Right renal pelvis (tissue), 4 donors: ENCODE measurements around the gene ST3GAL3. TPM values are rescaled to one million over a fixed set of nuclear protein-coding genes. Genes with fewer than 3 reads are reported as not detected.

Experiments used
- DNase-seq, 4 donors: peaks; one replicate each; pipeline ENCODE4 v3.0.0-alpha.2; 2013; ENCODE audit warnings: low read depth in 4 of 4, low spot score in 3 of 4, missing footprints in 1 of 4
- polyA plus RNA-seq, 4 donors: library from polyadenylated mRNA; unstranded; fragments of 120-200 nt; gene quantifications; one replicate each; pipeline ENCODE4 v1.2.1, GENCODE V29; 2013; ENCODE audit not compliant: insufficient read length in 4 of 4

Gene ST3GAL3
- polyA plus RNA-seq, 4 donors, result 21.2 to 26.6 (median 21.6) TPM

DNA sequence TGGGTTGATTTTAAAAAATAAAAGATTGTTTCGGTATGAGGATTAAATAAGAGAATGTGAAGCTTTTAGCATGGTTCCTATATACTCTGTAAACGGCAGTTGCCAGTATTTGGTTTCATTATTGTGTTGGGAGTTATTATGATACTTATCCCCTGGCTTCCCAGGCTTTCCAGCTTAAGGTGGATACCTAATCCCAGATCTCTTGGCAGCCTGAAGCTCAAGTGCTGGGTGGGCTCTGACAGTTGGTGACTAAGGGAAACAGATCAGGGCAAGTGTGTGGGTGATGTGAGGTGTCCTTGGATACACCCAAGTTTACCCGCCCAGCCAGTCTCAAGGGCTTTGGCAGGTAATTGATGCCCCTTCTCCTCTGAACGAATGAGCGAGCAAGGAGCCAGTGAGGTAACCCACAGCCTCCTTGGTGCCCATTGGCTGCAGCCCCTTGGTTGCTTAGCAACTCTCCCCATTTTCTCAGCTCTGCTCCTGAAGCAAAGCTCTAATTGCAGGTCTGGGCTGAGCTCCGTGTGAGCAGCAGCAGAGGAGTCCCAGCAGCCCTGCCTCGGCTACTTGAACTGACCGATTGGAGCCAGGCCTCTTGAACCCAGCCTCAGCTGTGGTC is 245.5 kb downstream of the ST3GAL3 start:
- DNase-seq, result no peak

DNA sequence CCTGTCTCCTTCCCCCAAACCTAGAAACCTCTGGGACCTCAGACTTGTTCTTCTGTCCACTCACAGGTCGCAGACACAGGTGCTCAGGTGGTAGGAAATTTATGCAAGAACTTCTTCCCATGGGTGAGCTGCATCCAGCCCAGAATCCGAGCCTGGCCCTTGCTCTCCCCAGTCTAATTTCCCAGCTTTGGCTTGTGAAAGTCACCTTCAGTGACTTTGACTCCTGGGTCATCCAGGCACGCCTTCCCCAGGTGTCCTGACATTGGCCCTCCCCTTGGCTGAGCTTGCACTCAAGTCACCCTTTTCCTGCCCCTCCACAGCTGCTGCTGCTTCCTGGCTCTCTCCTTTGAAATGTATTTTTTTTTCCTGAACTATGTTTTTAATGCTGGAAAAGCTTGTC is 246.0 kb downstream of the ST3GAL3 start:
- no peak for DNase-seq

DNA sequence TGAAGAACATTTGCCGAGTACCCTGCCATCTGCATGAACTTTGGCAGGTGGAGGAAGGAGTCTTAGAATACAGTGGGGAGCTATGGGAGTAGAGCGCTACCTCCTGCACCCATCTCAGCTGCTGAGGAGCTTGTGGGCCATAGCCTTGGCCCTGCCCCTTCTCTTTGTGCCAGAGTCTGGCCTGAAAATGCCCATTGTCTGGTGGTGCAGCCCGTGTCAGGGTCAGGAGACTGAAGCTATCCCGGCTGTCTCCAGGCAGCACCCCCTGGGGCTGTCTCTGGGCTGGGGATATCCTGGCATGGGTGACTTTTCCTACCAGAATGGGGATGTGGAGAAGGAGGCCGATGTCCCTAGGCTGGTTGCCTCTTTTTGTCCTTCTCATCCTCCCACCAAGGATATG is 246.7 kb downstream of the ST3GAL3 start:
- no peak for DNase-seq

DNA sequence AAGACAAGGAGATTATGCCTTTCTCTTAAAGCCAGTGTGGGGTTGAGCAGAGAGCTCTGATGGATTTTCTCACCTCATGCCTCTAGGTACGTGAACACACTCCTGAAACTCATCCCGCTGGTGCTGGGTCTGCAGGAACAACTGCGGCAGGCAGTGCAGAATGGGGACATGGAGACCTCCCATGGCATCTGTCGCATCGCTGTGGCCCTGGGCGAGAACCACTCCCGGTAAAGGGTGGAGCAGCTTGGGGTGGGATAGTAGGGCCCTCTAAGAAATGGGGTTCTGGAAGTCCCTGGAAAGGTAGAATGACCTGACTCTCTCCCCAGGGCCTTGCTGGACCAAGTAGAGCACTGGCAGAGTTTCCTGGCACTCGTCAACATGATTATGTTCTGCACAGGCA is 248.9 kb downstream of the ST3GAL3 start:
- no peak for DNase-seq

DNA sequence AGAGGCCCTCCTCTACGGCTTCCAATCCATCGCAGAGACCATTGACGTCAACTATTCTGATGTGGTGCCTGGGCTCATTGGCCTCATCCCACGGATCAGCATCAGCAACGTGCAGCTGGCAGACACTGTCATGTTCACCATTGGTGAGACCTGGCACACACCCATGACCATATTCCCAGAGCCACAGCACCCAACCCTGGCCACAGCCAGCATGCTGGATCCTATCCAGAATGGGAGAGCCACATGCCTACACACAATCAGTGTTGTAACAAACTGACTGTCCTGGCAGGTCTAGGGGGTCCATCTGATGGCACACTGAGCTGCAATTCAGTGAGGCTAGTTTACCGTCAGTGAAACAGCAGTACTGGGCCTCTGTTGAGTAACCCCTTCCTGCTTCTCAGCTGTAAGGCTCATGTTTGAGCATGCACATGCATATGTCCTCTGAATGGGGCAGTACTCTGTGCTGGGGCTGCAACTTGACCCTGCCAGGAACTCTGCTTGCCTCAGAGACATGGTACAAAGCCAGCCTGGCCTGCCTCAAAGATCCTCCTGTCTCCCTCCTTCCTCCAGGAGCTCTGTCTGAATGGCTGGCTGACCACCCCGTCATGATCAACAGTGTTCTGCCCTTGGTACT is 250.2 kb downstream of the ST3GAL3 start:
- DNase-seq, result no peak

DNA sequence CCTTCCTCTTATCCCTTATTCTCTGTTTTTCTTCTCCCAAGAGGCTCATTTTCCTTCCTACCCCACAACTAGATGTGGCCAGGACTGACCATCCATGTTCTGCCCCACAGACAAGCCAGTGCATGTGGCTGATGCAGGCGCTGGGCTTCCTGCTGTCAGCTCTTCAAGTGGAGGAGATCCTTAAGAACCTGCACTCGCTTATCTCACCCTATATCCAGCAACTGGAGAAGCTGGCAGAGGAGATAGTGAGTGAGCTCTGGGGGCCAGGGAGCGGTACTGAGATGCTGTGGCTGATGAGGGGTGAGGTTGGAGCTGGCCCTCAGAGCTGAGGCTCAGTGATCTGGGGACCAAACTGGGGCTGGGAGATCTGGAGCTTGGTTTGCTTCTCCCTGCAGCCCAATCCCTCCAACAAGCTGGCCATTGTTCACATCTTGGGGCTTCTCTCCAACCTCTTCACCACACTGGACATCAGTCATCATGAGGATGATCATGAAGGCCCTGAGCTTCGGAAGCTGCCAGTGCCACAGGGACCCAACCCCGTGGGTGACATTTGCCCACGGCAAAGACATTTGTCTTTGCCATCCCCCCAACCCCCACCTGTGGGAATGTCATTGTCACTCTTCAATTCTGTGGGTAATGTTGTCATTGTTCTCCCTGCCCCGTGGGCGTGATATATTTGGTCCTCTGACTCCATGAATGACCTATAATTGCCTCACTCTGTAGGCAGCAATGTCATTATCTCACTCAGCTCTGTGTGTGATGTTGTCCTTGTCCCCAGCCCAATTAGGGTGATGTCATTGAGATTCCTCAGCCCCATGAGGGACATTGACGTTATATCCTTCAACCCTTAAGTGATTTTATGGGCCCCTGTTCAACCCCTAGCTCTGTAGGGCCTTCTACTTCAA is 251.3 kb downstream of the ST3GAL3 start:
- no peak for DNase-seq

DNA sequence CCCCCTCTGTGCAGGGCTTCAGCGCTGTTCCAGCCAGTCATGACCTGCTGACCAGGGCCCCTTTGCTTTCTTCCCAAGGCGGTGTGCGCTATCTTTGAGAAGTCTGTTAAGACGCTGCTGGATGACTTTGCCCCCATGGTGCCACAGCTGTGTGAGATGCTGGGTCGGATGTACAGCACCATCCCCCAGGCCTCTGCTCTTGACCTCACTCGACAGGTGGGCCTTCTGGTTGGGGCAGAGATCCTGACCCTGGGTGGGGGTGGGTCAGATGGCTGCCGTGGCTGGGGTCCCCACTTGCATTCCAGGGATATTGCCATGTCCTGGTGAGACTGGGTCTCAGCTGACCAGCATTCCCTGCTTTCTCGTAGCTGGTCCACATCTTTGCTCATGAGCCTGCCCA is 253.5 kb downstream of the ST3GAL3 start:
- no peak for DNase-seq

DNA sequence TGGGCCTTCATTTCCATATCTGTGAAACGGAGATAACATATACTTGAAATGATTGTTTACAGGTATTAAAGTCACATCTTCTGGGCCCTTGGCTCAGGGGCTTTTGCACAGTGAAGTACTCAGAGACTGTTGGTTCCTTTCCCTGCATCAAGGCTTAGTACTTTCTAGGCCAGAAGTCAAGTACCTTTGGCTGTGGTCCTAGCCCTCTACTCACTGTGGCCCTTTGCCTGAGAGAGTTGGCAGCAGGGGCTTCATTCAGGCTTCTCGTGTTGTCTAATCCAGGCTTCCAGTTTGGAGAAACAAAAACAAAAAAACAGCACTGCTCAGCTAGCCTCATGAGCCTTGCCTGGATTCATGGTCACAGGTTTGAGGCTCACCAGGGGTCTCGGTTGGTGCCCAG is 254.4 kb downstream of the ST3GAL3 start:
- no peak for DNase-seq

DNA sequence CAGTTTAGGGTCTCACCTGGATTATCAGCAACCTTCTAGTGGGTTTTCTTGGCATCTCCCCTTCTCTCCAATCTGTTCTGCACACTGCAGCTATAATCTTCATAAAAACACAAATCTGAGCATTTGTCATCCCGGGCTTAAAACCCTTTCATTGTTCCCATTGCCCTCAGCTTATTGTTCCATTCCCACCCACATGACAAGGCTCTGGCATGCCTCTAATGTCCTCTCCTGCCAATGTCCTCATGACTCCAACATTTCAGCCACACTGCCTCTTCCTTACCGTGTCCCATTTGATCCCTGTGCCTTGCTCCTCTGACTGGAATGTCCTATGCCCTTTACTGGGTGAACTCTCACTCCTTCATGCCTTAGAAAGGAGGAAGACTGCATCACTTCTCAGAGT is 255.0 kb downstream of the ST3GAL3 start:
- no peak for DNase-seq

DNA sequence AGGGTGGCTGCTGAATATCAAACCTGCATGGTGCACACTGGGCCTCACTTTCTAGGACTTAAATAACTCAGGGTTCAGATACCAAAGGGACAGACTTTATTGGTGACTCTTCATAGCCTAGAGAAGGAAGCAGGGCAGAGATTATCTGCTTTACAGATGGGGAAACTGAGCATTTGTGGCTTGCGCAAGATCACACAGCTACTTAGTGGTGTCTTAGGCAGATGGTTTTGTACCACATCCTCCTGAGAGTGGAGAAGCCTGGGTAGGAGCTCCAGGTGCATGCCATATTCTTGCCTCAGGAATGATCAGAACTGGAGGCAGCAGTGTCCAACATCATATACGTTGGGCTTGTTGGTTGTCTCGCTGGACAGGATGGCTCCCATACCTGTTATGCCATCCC is 255.7 kb downstream of the ST3GAL3 start:
- no peak for DNase-seq

DNA sequence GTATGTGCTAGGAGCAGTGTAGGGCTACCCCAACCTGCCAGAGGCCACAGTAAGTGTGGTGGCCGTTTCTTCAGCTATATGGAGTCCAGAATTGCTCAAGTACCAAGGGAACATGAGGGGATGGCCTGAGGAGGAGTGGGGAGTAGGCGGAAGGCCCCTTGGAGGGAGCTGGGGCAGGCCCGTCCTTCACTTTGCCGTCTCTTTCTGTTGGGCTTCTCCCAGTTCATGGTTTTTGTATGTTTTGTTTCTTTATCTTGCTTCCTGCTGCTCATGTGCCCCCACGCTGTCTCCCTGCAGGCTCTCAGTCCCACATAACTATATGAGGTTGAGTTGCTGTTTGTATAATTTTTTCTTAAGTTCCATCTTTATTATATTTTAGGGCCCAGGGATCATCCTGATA is 256.6 kb downstream of the ST3GAL3 start:
- no peak for DNase-seq

DNA sequence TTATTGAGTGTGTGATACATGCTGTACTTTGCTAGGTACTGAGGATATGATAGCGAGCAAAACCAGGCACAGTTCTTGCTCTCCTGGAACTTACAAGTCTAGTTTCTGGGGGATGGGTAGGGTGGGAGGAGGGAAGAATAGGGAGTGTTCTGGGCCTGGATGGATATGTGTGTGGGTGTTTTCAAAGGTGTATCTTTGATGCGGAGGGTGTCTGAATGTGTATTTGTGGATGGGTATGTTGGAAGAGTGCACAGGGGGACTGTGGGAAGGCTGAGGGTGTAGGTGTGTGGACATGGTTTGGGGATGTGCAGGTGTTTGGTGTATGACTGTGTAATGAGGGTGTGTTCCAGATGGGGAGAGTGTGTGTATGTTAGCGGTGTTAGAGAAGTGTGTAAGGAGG is 258.0 kb downstream of the ST3GAL3 start:
- no peak for DNase-seq

DNA sequence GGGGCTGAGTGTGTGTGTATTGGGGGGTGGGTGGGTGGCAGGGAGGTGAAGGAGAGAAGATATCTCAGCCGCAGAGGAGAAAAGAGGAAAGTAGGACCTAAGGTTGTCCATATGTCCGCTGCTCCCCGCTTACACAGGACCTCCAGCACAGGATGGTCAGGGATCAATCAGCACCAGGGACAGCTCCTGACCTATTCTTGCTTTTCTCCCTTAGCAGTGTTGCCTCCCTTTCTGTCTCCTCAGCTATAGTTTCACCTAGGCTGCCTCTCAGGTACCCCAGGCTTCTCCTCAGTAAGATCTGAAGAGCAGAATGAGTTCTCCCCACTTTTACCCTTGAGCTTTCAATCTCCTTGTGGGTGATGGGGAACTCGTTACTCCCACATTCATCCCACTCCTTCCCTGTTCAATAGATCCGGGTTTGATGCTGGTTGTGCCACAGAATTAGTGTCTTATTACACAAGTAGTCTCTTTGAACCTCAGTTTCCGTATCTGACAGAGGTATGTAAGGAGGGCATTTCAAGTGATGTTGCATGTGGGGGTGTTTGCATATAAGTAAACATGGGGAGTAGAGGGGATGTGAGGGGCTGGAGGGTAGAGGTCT is 261.1 kb downstream of the ST3GAL3 start:
- no peak for DNase-seq

DNA sequence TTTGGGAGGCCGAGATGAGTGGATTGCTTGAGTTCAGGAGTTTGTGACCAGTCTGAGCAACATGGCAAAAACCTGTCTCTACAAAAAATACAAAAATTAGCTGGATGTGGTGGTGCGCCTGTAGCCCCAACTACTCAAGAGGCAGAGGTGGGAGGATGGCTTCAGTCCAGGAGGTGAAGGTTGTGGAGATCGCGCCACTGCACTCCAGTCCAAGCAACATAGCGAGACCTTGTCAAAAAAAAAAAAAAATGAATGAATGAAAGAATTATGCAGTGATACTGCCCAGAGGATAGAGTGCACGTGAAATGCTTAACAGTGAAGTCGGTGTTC is 262.0 kb downstream of the ST3GAL3 start:
- DNase-seq, result no peak

DNA sequence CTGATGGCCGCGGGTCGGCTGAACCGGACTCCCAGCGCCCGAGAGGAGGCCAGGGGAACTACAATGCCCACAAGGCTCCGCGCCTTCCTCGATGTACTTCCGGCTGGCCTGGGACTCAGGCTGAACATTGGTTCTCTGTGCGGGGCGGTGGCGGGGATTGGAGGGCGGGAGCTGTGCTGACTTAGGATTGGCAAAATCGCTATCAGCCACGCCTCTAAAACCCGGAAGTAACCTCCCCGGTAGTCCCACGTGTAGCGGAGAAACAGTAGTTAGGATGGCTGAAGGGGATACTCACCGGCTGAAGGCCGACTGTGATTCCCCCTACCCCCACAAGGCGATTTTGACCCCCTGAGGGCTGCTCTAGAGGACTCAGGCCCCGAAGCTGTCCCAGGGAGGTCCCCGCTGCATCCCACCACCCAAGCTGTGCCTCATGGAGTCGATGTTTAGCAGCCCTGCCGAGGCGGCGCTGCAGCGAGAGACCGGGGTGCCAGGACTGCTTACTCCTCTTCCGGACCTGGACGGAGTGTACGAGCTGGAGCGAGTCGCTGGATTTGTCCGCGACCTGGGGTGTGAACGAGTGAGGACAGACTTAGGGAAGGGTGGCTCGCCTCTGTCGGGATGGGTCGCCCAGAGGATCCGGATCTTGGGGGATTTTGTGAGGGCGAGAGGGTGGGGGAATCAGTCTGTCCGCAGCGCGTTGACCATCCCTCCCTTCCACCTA is 262.6 kb downstream of the ST3GAL3 start, which contains the start of gene DPH2:
Gene DPH2, plus strand, starts transcription at position 265 of the 721 bp plus-strand sequence. Its CDS starts 166 bp downstream, at position 431.
- DNase-seq, result peak; percentile 86 to 93 (median 91)

DNA sequence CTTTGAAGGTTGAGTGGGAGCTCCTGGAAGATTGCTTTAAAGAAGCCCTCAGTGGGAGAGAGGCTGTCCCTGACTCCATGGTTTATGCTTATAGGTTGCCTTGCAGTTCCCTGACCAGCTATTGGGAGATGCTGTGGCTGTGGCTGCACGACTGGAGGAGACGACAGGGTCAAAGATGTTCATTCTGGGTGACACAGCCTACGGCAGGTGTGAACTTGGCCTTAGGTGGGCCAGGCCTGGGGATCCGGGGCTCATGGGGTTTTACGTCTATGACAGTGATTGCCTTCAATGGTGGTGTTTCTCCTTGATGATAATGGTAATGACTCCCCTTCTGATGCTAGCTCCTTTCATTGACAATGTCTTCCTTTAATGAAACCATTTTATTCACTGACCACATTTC is 263.2 kb downstream of the ST3GAL3 start:
- no peak for DNase-seq

DNA sequence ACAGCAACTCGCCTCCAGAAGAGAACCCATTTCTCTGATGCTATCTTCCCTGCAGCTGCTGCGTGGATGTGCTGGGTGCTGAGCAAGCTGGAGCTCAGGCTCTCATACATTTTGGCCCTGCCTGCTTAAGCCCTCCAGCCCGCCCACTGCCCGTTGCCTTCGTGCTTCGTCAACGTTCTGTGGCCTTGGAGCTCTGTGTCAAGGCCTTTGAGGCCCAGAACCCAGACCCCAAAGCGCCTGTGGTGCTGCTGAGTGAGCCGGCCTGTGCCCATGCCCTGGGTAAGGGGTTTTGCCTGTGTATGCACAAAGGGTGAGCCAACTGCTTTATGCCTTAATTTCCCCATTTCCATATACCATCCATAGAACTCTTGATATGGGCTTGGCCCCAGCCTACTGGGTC is 263.6 kb downstream of the ST3GAL3 start:
- DNase-seq, result no peak

DNA sequence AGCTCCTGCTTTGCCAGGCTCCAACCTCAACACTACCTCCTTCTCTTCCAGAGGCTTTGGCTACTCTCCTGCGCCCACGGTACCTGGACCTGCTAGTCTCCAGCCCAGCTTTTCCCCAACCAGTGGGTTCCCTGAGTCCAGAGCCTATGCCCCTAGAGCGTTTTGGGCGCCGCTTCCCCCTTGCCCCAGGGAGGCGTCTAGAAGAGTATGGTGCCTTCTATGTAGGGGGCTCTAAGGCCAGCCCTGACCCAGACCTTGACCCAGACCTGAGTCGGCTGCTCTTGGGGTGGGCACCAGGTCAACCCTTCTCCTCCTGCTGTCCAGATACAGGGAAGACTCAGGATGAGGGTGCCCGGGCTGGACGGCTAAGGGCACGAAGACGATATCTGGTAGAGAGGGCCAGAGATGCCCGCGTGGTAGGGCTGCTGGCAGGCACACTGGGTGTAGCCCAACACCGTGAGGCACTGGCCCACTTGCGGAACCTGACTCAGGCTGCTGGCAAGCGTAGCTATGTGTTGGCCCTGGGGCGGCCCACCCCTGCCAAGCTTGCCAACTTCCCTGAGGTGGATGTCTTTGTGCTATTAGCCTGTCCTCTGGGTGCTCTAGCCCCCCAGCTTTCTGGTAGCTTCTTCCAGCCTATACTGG is 264.1 kb downstream of the ST3GAL3 start:
- no peak for DNase-seq

DNA sequence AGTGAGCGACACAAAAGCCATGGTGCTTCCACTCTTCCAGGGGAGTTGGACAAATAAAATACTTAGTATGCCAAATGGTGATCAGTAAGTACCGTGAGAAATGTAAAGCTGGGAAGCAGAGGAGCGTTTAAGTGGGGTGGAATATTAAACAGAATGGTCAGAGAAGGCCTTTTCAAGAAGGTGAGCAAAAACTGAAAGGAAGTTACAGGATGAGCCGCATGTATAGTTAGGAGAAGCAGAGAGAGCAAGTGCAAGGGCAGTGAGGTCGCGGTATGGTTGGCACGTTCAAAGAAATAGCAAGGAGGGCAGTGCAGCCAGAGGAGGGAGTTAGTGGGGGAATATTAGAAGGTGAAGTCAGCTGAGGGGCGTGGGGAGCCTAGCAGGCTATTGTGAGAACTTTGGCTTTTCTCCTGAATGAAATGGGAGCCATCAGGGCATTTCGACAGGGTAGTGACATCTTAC is 266.7 kb downstream of the ST3GAL3 start:
- no peak for DNase-seq
